K562 (cell line): ENCODE measurements around the gene ATF7IP. TPM values are rescaled to one million over a fixed set of nuclear protein-coding genes. Genes with fewer than 3 reads are reported as not detected.

Source experiments
- ATAC-seq: fragments of 200-7000 bp; cut with Tn5 transposase; 3 replicates; pipeline ENCODE4 v1.9.1; 2020; ENCODE audit warnings: moderate library complexity
- BruUV-seq: library from RNA; stranded (reverse); fragments of 400-500 nt; replicated peaks from 2 replicates; lab custom pipeline; 2021; lab: Mats Ljungman, UMichigan
- CTCF ChIA-PET: fragments of 300-600 bp; formaldehyde crosslinking; extraction: SDS; loops from one replicate; lab custom pipeline; 2021; ENCODE audit warnings: low intra/inter-chr PET ratio; lab: Yijun Ruan, JAX
- POLR2A ChIA-PET: fragments of 300-600, 350-650 bp; sonication (Branson Sonifier 250); formaldehyde crosslinking; extraction: SDS; loops from one replicate; lab custom pipeline; 2021; ENCODE audit warnings: antibody characterized with exemption, inconsistent platforms; lab: Yijun Ruan, JAX
- DNase-seq, 4 experiments: peaks; one replicate each; pipeline versions ENCODE4 v3.0.0 to v3.0.0-alpha.2; 2011 to 2018; ENCODE audit warnings: low spot score in 3 of 4, mixed read lengths in 3 of 4; ENCODE audit errors: extremely low read depth in 1 of 4
- FAIRE-seq: peaks from 2 replicates; lab custom pipeline; 2011; peaks lifted over from hg19 to GRCh38; lab: Jason Lieb, UNC
- H2AFZ ChIP-seq: 2 replicates; pipeline ENCODE4 v1.6.0; 2011; ENCODE audit warnings: low read depth, low read length, control low read depth, inconsistent platforms
- H3K27ac ChIP-seq: fragments of 200-600 bp; 3 replicates; pipeline ENCODE4 v1.8.0; 2011; ENCODE audit warnings: low read depth, mild to moderate bottlenecking, control low read depth, inconsistent platforms, low read length, moderate library complexity, mixed read lengths; ENCODE audit errors: extremely low read depth
- H3K27me3 ChIP-seq, 2 experiments: fragments of 300-600 bp in 1 of 2; 2 replicates in 1 of 2; 3 replicates in 1 of 2; pipeline versions ENCODE4 v1.6.0 to v1.8.0; 2011; ENCODE audit warnings: inconsistent platforms in 2 of 2, low read length in 2 of 2, mild to moderate bottlenecking in 1 of 2, mixed read lengths in 1 of 2, moderate library complexity in 1 of 2; ENCODE audit not compliant: control insufficient read depth in 2 of 2, insufficient read depth in 2 of 2
- H3K36me3 ChIP-seq: fragments of 300-600 bp; 3 replicates; pipeline ENCODE4 v1.8.0; 2011; ENCODE audit warnings: mild to moderate bottlenecking, low read length, inconsistent platforms; ENCODE audit not compliant: control insufficient read depth, insufficient read depth
- H3K4me1 ChIP-seq, 2 experiments: fragments of 200-600 bp in 1 of 2; replicated peaks in 1 of 2; 2 replicates in 1 of 2; 3 replicates in 1 of 2; pipeline versions ENCODE4 v1.5.1 to v1.8.0; 2011; ENCODE audit warnings: inconsistent platforms in 2 of 2, low read length in 2 of 2, mild to moderate bottlenecking in 1 of 2, mixed read lengths in 1 of 2, moderate library complexity in 1 of 2; ENCODE audit not compliant: control insufficient read depth in 2 of 2, insufficient read depth in 2 of 2
- H3K4me2 ChIP-seq: 2 replicates; pipeline ENCODE4 v1.6.1; 2011; ENCODE audit warnings: low read length, control low read depth, inconsistent platforms, mixed read lengths; ENCODE audit not compliant: insufficient read depth
- H3K4me3 ChIP-seq: fragments of 200-600 bp; sonication (generic), shearing (Covaris generic); 2 replicates; pipeline ENCODE4 v1.5.1; 2016; ENCODE audit warnings: control low read depth, inconsistent platforms
- H3K79me2 ChIP-seq: fragments of 200-600 bp; 3 replicates; pipeline ENCODE4 v1.8.0; 2011; ENCODE audit warnings: low read length, inconsistent platforms; ENCODE audit not compliant: control insufficient read depth, insufficient read depth
- H3K9ac ChIP-seq, 2 experiments: 2 replicates each; pipeline versions ENCODE4 v1.6.0 to v1.6.1; 2011; ENCODE audit warnings: low read depth in 2 of 2, low read length in 2 of 2, control low read depth in 1 of 2, inconsistent platforms in 1 of 2, mild to moderate bottlenecking in 1 of 2, mixed read lengths in 1 of 2; ENCODE audit not compliant: insufficient read depth in 1 of 2
- H3K9me1 ChIP-seq: one replicate; pipeline ENCODE4 v1.6.0; 2011; ENCODE audit warnings: inconsistent platforms, mild to moderate bottlenecking, low read length, moderate library complexity; ENCODE audit not compliant: control insufficient read depth, insufficient read depth
- H3K9me3 ChIP-seq: replicated peaks from 2 replicates; pipeline ENCODE4 v1.5.1; 2011; ENCODE audit warnings: low read depth, low read length, inconsistent platforms; ENCODE audit not compliant: control insufficient read depth, insufficient read depth
- H4K20me1 ChIP-seq: replicated peaks from 2 replicates; pipeline ENCODE4 v1.6.1; 2011; ENCODE audit warnings: low read length, inconsistent platforms, mixed read lengths; ENCODE audit not compliant: control insufficient read depth, insufficient read depth
- ATF7 ChIP-seq: fragments of 450-650 bp; IDR thresholded peaks from 2 replicates; pipeline ENCODE4 v1.7.1; 2014; ENCODE audit warnings: mild to moderate bottlenecking, moderate library complexity
- BRD9 ChIP-seq: fragments of 450-650 bp; IDR thresholded peaks from 2 replicates; pipeline ENCODE4 v1.6.1; 2018; ENCODE audit warnings: low read depth; ENCODE audit not compliant: partially characterized antibody
- DIDO1 ChIP-seq: fragments of 450-650 bp; IDR thresholded peaks from 2 replicates; pipeline ENCODE4 v1.6.1; 2016; ENCODE audit warnings: low read depth, missing biosample characterization, missing genetic modification characterization
- EHMT2 ChIP-seq: fragments of 450-650 bp; IDR thresholded peaks from 2 replicates; pipeline ENCODE4 v1.6.1; 2018; ENCODE audit warnings: antibody characterized with exemption
- GATAD2B ChIP-seq: fragments of 450-650 bp; IDR thresholded peaks from 2 replicates; pipeline ENCODE4 v1.6.1; 2017; ENCODE audit warnings: mild to moderate bottlenecking, borderline replicate concordance
- GTF2E2 ChIP-seq: fragments of 200-800 bp; sonication (Bioruptor generic); IDR thresholded peaks from 2 replicates; pipeline ENCODE4 v1.6.1; 2016; ENCODE audit warnings: missing genetic modification characterization, missing compliant biosample characterization
- GTF2F1 ChIP-seq: IDR thresholded peaks from 2 replicates; pipeline ENCODE4 v1.6.1; 2011; ENCODE audit warnings: low read depth, low read length, improper control_type of control experiment
- HMG20A ChIP-seq: fragments of 450-650 bp; formaldehyde crosslinking; conservative IDR thresholded peaks from 2 replicates; pipeline ENCODE4 v1.4.0; 2020; ENCODE audit warnings: mild to moderate bottlenecking, mixed read lengths
- NCOA2 ChIP-seq, 2 experiments: fragments of 450-650 bp; IDR thresholded peaks; 2 replicates each; pipeline ENCODE4 v1.6.1; 2018; ENCODE audit warnings: mild to moderate bottlenecking in 2 of 2, moderate library complexity in 1 of 2; ENCODE audit not compliant: partially characterized antibody in 2 of 2
- RB1 ChIP-seq: fragments of 450-650 bp; IDR thresholded peaks from 2 replicates; pipeline ENCODE4 v1.6.1; 2017; ENCODE audit warnings: low read depth, mild to moderate bottlenecking
- SP1 ChIP-seq: sonication (generic); formaldehyde crosslinking; IDR thresholded peaks from 2 replicates; pipeline ENCODE4 v1.8.1; 2022; ENCODE audit warnings: mild to moderate bottlenecking, missing genetic modification reagents
- SP2 ChIP-seq: IDR thresholded peaks from 2 replicates; pipeline ENCODE4 v1.6.1; 2011; ENCODE audit warnings: mild to moderate bottlenecking, low read depth, low read length, moderate library complexity; ENCODE audit not compliant: poor library complexity, severe bottlenecking; ENCODE audit errors: extremely low read depth
- ZNF586 ChIP-seq: fragments of 450-650 bp; formaldehyde crosslinking; conservative IDR thresholded peaks from 2 replicates; pipeline ENCODE4 v1.4.0; 2020; ENCODE audit warnings: mild to moderate bottlenecking, moderate library complexity
- ZNF589 ChIP-seq: fragments of 200-800 bp; sonication (Bioruptor generic); IDR thresholded peaks from 2 replicates; pipeline ENCODE4 v1.6.1; 2016; ENCODE audit warnings: low read depth, missing genetic modification characterization, missing compliant biosample characterization
- WGBS: fragments of 100-300 bp; shearing (Covaris generic); methylation state at CpG from one replicate; pipeline ENCODE4 v1.1.6; 2016; ENCODE audit warnings: low coverage, mixed read lengths; ENCODE audit not compliant: insufficient coverage; ENCODE audit errors: missing lambda C conversion rate; 5-methylcytosine and 5-hydroxymethylcytosine counted together
- in situ Hi-C: fragments of 300-500 bp; cut with MboI; formaldehyde crosslinking; loops from 4 replicates; pipeline ENCODE4 v1.15.0; 2018; ENCODE audit warnings: inconsistent platforms, mixed read lengths
- intact Hi-C: fragments of 100-400 bp; cut with micrococcal nuclease; formaldehyde crosslinking; loops from 2 replicates; pipeline ENCODE4 v1.14.2; 2022
- polyA plus RNA-seq, 8 experiments: library from polyadenylated mRNA; depleted of rRNA in 4 of 8; stranded (reverse) in 5 of 8; unstranded in 3 of 8; fragments of >200 nt; fragmentation: Nextera tagmentation in 2 of 8; fragmentation: Illumina TruSeq in 1 of 8; extraction: Ambion mirVana in 2 of 8; extraction: Trizol in 1 of 8; gene quantifications; 2 replicates each; pipeline versions ENCODE4 v1.2.1 to v1.2.3, GENCODE V29; 2011 to 2014; ENCODE audit warnings: inconsistent platforms in 1 of 8, missing spikeins in 1 of 8
- total RNA-seq, 7 experiments: library from RNA; depleted of rRNA in 6 of 7; stranded (reverse); fragments of >200 nt in 6 of 7; fragmentation: Illumina TruSeq in 2 of 7; extraction: Trizol in 2 of 7; gene quantifications; 2 replicates each; pipeline versions ENCODE4 v1.2.1 to v1.2.3, GENCODE V29; 2011 to 2021; ENCODE audit warnings: low replicate concordance in 1 of 7
- TF ChIP-seq, protein P1 (sequence below): sonication (generic); formaldehyde crosslinking; IDR thresholded peaks from 2 replicates; pipeline ENCODE4 v1.8.0; 2022; ENCODE audit warnings: missing genetic modification reagents, mild to moderate bottlenecking, borderline replicate concordance
- TF ChIP-seq, protein P2 (sequence below): fragments of 450-650 bp; IDR thresholded peaks from 2 replicates; pipeline ENCODE4 v1.7.0; 2016; ENCODE audit warnings: borderline replicate concordance

The ATF7IP gene
- total and polyA plus RNA-seq, 9 of the 15 experiments (the other 6 are each of a cell fraction or from before 2014, with no cell fraction given): 2.8 to 27.1 (median 11.0) TPM

DNA sequence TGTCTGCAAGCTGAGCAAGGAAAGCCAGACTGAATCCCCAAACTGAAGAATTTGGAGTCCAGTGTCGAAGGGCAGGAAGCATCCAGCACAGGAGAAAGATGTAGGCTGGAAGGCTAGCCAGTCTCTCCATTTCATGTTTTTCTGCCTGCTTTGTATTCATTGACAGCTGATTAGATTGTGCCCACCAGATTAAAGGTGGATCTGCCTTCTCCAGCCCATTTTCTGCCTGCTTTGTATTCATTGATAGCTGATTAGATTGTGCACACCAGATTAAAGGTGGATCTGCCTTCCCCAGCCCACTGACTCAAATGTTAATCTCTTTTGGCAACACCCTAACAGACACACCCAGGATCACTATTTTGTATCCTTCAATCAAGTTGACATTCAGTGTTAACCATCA lies 116.9 kb downstream of the ATF7IP start:
- BruUV-seq: no TSS peak
- H3K9me1 ChIP-seq: no peaks in the 10 kb centered on the region
- in situ Hi-C loops (no loop called here), intact Hi-C loops (no loop called here)
- H3K27ac ChIP-seq: no peak overlapping the region
- no peak overlapping the region for H2AFZ ChIP-seq
- CTCF ChIA-PET: no interaction called here
- FAIRE-seq (no peak), DNase-seq (no peak), ATAC-seq (no peak)
- no peaks in the 10 kb centered on the region for H3K27me3 ChIP-seq
- no peak overlapping the region for H3K9ac ChIP-seq
- H4K20me1 ChIP-seq: no peaks in the 10 kb centered on the region
- H3K36me3 ChIP-seq: peaks cover 45% of the 10 kb centered on the region
- POLR2A ChIA-PET: no interaction called here
- H3K79me2 ChIP-seq: no peaks in the 10 kb centered on the region
- no peak overlapping the region for H3K4me2 ChIP-seq
- H3K4me3 ChIP-seq: no peak overlapping the region
- no peak for TF ChIP-seq SP1 (CRISPR knock-in tag)
- H3K4me1 ChIP-seq: no peaks in the 10 kb centered on the region
- 92% methylated on average over 1 of the region's 1 CpG for WGBS
- H3K9me3 ChIP-seq: no peaks in the 10 kb centered on the region

DNA sequence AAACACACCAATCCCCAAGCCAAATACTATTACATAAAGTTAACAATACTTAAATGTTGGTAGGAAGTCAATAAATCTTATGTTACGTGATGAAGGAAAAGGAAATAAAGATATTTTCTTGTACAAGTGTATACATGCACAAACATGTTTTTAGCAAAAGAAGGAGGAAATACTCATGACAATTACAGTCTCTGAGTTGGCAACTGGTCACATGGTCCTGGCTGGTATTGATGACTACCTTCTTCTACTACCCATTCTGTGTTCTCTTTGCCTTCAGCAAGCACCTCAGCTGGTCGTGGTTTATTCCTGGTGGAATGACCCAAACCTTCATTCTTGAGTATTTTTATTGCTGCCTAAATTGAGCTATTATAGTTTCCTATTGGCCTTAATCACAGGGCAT lies 117.4 kb downstream of the ATF7IP start:
- intact Hi-C loops (no loop called here), in situ Hi-C loops (no loop called here)
- ChIA-PET POLR2A (no interaction called here), CTCF (no interaction called here)
- 75% methylated on average over 2 of the region's 2 CpGs for WGBS
- Histone ChIP-seq H2AFZ (no peak overlapping the region), H3K4me1 (no peaks in the 10 kb centered on the region), H3K9ac (no peak overlapping the region), H3K79me2 (no peaks in the 10 kb centered on the region), H4K20me1 (no peaks in the 10 kb centered on the region), H3K27ac (no peak overlapping the region), H3K9me1 (no peaks in the 10 kb centered on the region), H3K36me3 (peaks cover 43% of the 10 kb centered on the region), H3K27me3 (no peaks in the 10 kb centered on the region), H3K4me2 (no peak overlapping the region), H3K9me3 (no peaks in the 10 kb centered on the region), H3K4me3 (no peak overlapping the region)
- ATAC-seq (no peak), FAIRE-seq (no peak), DNase-seq (no peak)
- BruUV-seq: no TSS peak
- no peak for TF ChIP-seq GTF2F1
- TF ChIP-seq ZNF589: no peak
- TF ChIP-seq ATF7: no peak
- no peak for TF ChIP-seq EHMT2
- TF ChIP-seq HMG20A (CRISPR knock-in tag): no peak
- TF ChIP-seq DIDO1: no peak
- TF ChIP-seq ZNF586 (CRISPR knock-in tag): no peak
- TF ChIP-seq GATAD2B: no peak
- no peak for TF ChIP-seq GTF2E2 (tag)
- TF ChIP-seq RB1: no peak
- TF ChIP-seq SP2: no peak
- TF ChIP-seq NCOA2 (IDR thresholded peaks at IDR 0.05; ENCODE audit: partially characterized antibody in 2 of 2): no peak
- TF ChIP-seq, protein P1, sequence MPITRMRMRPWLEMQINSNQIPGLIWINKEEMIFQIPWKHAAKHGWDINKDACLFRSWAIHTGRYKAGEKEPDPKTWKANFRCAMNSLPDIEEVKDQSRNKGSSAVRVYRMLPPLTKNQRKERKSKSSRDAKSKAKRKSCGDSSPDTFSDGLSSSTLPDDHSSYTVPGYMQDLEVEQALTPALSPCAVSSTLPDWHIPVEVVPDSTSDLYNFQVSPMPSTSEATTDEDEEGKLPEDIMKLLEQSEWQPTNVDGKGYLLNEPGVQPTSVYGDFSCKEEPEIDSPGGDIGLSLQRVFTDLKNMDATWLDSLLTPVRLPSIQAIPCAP (CRISPR knock-in tag): no peak
- TF ChIP-seq, protein P2, sequence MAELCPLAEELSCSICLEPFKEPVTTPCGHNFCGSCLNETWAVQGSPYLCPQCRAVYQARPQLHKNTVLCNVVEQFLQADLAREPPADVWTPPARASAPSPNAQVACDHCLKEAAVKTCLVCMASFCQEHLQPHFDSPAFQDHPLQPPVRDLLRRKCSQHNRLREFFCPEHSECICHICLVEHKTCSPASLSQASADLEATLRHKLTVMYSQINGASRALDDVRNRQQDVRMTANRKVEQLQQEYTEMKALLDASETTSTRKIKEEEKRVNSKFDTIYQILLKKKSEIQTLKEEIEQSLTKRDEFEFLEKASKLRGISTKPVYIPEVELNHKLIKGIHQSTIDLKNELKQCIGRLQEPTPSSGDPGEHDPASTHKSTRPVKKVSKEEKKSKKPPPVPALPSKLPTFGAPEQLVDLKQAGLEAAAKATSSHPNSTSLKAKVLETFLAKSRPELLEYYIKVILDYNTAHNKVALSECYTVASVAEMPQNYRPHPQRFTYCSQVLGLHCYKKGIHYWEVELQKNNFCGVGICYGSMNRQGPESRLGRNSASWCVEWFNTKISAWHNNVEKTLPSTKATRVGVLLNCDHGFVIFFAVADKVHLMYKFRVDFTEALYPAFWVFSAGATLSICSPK: no peak
- TF ChIP-seq BRD9: no peak
